Measurements from ENCODE around the gene CHRNA4.

Gene CHRNA4

GRCh38 chr20:63363013-63363957, 2.1 kb upstream of the CHRNA4 start:
- no peak for DNase-seq
- Histone ChIP-seq H3K9me3 (ENCODE audit: insufficient read depth, low read length, severe bottlenecking) (no peaks in the 10 kb centered on the region), H3K9ac (ENCODE audit: low read depth, low read length) (no peak overlapping the region), H3K4me3 (ENCODE audit: low read depth in 1 of 2, low read length in 2 of 2) (no peak overlapping the region), H3K36me3 (ENCODE audit: insufficient read depth, low read length) (no peaks in the 10 kb centered on the region), H4K20me1 (ENCODE audit: insufficient read depth, low read length) (peaks cover 13% of the 10 kb centered on the region; the same call in 1 of the 2 replicates), H3K27me3 (ENCODE audit: insufficient read depth, low read length, poor library complexity) (no peaks in the 10 kb centered on the region), H3K4me2 (ENCODE audit: insufficient read depth, low read length) (no peak overlapping the region), H3K79me2 (ENCODE audit: insufficient read depth, low read length) (no peaks in the 10 kb centered on the region), H3K27ac (ENCODE audit: low read length) (no peak overlapping the region), H3K4me1 (ENCODE audit: insufficient read depth, low read length) (no peaks in the 10 kb centered on the region), H2AFZ (ENCODE audit: low read depth, low read length) (no peak overlapping the region)
- no peak for ATAC-seq (ENCODE audit: insufficient read depth, low read depth)
- TF ChIP-seq EZH2 (IDR thresholded peaks at IDR 0.05; ENCODE audit: borderline replicate concordance, low read depth, low read length, severe bottlenecking), result no peak
- TF ChIP-seq, protein P1, sequence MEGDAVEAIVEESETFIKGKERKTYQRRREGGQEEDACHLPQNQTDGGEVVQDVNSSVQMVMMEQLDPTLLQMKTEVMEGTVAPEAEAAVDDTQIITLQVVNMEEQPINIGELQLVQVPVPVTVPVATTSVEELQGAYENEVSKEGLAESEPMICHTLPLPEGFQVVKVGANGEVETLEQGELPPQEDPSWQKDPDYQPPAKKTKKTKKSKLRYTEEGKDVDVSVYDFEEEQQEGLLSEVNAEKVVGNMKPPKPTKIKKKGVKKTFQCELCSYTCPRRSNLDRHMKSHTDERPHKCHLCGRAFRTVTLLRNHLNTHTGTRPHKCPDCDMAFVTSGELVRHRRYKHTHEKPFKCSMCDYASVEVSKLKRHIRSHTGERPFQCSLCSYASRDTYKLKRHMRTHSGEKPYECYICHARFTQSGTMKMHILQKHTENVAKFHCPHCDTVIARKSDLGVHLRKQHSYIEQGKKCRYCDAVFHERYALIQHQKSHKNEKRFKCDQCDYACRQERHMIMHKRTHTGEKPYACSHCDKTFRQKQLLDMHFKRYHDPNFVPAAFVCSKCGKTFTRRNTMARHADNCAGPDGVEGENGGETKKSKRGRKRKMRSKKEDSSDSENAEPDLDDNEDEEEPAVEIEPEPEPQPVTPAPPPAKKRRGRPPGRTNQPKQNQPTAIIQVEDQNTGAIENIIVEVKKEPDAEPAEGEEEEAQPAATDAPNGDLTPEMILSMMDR (IDR thresholded peaks at IDR 0.05; ENCODE audit: borderline replicate concordance, extremely low read depth, low read length, poor library complexity, severe bottlenecking), result no peak

- H3K9me3 ChIP-seq (ENCODE audit: insufficient read depth, low read length, severe bottlenecking), result no peaks in the 10 kb centered on the region
- H3K36me3 ChIP-seq (ENCODE audit: insufficient read depth, low read length), result no peaks in the 10 kb centered on the region
- H3K4me1 ChIP-seq (ENCODE audit: insufficient read depth, low read length), result no peaks in the 10 kb centered on the region
- TF ChIP-seq, protein P1 (IDR thresholded peaks at IDR 0.05; ENCODE audit: borderline replicate concordance, extremely low read depth, low read length, poor library complexity, severe bottlenecking), result no peak
- TF ChIP-seq EZH2 (IDR thresholded peaks at IDR 0.05; ENCODE audit: borderline replicate concordance, low read depth, low read length, severe bottlenecking), result no peak
- H3K27me3 ChIP-seq (ENCODE audit: insufficient read depth, low read length, poor library complexity), result no peaks in the 10 kb centered on the region
- H3K4me2 ChIP-seq (ENCODE audit: insufficient read depth, low read length), result no peak overlapping the region
- H3K79me2 ChIP-seq (ENCODE audit: insufficient read depth, low read length), result no peaks in the 10 kb centered on the region
- H3K4me3 ChIP-seq (ENCODE audit: low read depth in 1 of 2, low read length in 2 of 2), result no peak overlapping the region
- DNase-seq (no peak), ATAC-seq (ENCODE audit: insufficient read depth, low read depth) (no peak)
- H2AFZ ChIP-seq (ENCODE audit: low read depth, low read length), result no peak overlapping the region
- no peak overlapping the region for H3K9ac ChIP-seq (ENCODE audit: low read depth, low read length)
- no peak overlapping the region for H3K27ac ChIP-seq (ENCODE audit: low read length)
- H4K20me1 ChIP-seq (ENCODE audit: insufficient read depth, low read length), result peaks cover 13% of the 10 kb centered on the region; the same call in 1 of the 2 replicates
Observed at GRCh38 chr20:63362436-63363009, 1.4 kb upstream of the CHRNA4 start.

GRCh38 chr20:63361519-63362435, 628 bp upstream of the CHRNA4 start:
- H3K79me2 ChIP-seq (ENCODE audit: insufficient read depth, low read length), result no peaks in the 10 kb centered on the region
- no peak for ATAC-seq (ENCODE audit: insufficient read depth, low read depth)
- no peaks in the 10 kb centered on the region for H3K4me1 ChIP-seq (ENCODE audit: insufficient read depth, low read length)
- H3K9ac ChIP-seq (ENCODE audit: low read depth, low read length), result no peak overlapping the region
- peaks cover 19% of the 10 kb centered on the region for H4K20me1 ChIP-seq (ENCODE audit: insufficient read depth, low read length)
- no peak for TF ChIP-seq EZH2 (IDR thresholded peaks at IDR 0.05; ENCODE audit: borderline replicate concordance, low read depth, low read length, severe bottlenecking)
- TF ChIP-seq, protein P1 (IDR thresholded peaks at IDR 0.05; ENCODE audit: borderline replicate concordance, extremely low read depth, low read length, poor library complexity, severe bottlenecking), result no peak
- no peak for DNase-seq
- no peak overlapping the region for H2AFZ ChIP-seq (ENCODE audit: low read depth, low read length)
- H3K27me3 ChIP-seq (ENCODE audit: insufficient read depth, low read length, poor library complexity), result no peaks in the 10 kb centered on the region
- H3K36me3 ChIP-seq (ENCODE audit: insufficient read depth, low read length), result no peaks in the 10 kb centered on the region
- no peak overlapping the region for H3K4me2 ChIP-seq (ENCODE audit: insufficient read depth, low read length)
- no peak overlapping the region for H3K4me3 ChIP-seq (ENCODE audit: low read depth in 1 of 2, low read length in 2 of 2)
- no peak overlapping the region for H3K27ac ChIP-seq (ENCODE audit: low read length)
- no peaks in the 10 kb centered on the region for H3K9me3 ChIP-seq (ENCODE audit: insufficient read depth, low read length, severe bottlenecking)
